Gastrocnemius medialis (tissue), 4 donors: ENCODE measurements around the gene ASB16. TPM values are rescaled to one million over a fixed set of nuclear protein-coding genes. Genes with fewer than 3 reads are reported as not detected.

Source experiments
- ATAC-seq, 2 donors: fragments of 150-250 bp; one replicate each; pipeline ENCODE4 v1.9.1; 2016
- DNase-seq, 2 donors: peaks; one replicate each; pipeline ENCODE4 v3.0.0-alpha.2; 2019
- H3K27ac ChIP-seq, 4 donors: fragments of 200-600 bp; sonication (generic); 1 replicate in 1 of 4; 2 replicates in 3 of 4; pipeline ENCODE4 v1.5.1; 2016 to 2018; ENCODE audit warnings: mild to moderate bottlenecking in 2 of 4, moderate library complexity in 1 of 4
- H3K27me3 ChIP-seq, 3 donors: fragments of 200-600 bp; sonication (generic) in 2 of 3; 1 replicate in 1 of 3; 2 replicates in 2 of 3; pipeline versions ENCODE4 v1.5.1 to v1.6.0; 2016 to 2019; ENCODE audit warnings: mild to moderate bottlenecking in 1 of 3, moderate library complexity in 1 of 3
- H3K36me3 ChIP-seq, 2 donors: fragments of 200-600 bp; sonication (generic) in 1 of 2; one replicate each; pipeline ENCODE4 v1.5.1; 2017 to 2018
- H3K4me1 ChIP-seq, 2 donors: fragments of 200-600 bp; sonication (generic) in 1 of 2; one replicate each; pipeline ENCODE4 v1.5.1; 2016 to 2017; ENCODE audit warnings: mild to moderate bottlenecking in 2 of 2
- H3K4me3 ChIP-seq, 4 donors: fragments of 200-600 bp; sonication (generic) in 3 of 4; 1 replicate in 1 of 4; 2 replicates in 3 of 4; pipeline ENCODE4 v1.5.1; 2016 to 2019; ENCODE audit warnings: mild to moderate bottlenecking in 2 of 4
- H3K9me3 ChIP-seq, 3 donors: fragments of 200-600 bp; sonication (generic) in 2 of 3; 1 replicate in 1 of 3; 2 replicates in 2 of 3; pipeline ENCODE4 v1.5.1; 2016 to 2019
- POLR2A ChIP-seq, 2 donors: fragments of 450-650 bp; IDR thresholded peaks; one replicate each; pipeline ENCODE4 v1.6.1; 2017; ENCODE audit warnings: antibody characterized with exemption in 2 of 2, mild to moderate bottlenecking in 2 of 2, moderate library complexity in 2 of 2
- in situ Hi-C, 4 donors: fragments of 200-750 bp; cut with MboI; loops; one replicate each; pipeline versions ENCODE4 v1.15.0 to v1.8.0; 2017; ENCODE audit warnings: low sequenced_read_pairs in 4 of 4
- intact Hi-C: fragments of 100-400 bp; cut with DNase I; formaldehyde crosslinking; loops from one replicate; pipeline ENCODE4 v1.15.1; 2023; ENCODE audit warnings: low total_unique reads
- total RNA-seq, 4 donors: library from RNA; depleted of rRNA; stranded (reverse); fragments of >200 nt; gene quantifications; one replicate each; pipeline versions ENCODE4 v1.1.0 to v1.2.3, GENCODE V29; 2016
- TF ChIP-seq, protein P1 (sequence below), 5 experiments: fragments of 450-650 bp in 3 of 5; fragments of 200-600 bp in 2 of 5; sonication (generic) in 2 of 5; IDR thresholded peaks in 4 of 5; conservative IDR thresholded peaks in 1 of 5; 1 replicate in 4 of 5; 2 replicates in 1 of 5; pipeline ENCODE4 v1.5.1; 2016 to 2019; ENCODE audit warnings: antibody characterized with exemption in 5 of 5, mild to moderate bottlenecking in 3 of 5, moderate library complexity in 3 of 5

Gene ASB16
- total RNA-seq, 4 donors from 2014 or later = 13.2 to 134 (median 34.2) TPM

DNA sequence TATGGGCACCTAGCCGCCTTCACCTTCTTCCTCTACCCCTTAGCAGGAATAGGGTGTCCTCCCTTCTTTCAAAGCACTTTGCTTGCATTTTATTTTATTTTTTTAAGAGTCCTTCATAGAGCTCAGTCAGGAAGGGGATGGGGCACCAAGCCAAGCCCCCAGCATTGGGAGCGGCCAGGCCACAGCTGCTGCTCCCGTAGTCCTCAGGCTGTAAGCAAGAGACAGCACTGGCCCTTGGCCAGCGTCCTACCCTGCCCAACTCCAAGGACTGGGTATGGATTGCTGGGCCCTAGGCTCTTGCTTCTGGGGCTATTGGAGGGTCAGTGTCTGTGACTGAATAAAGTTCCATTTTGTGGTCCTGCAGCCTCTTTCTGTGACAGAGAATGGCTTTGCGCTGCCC is 20.9 kb downstream of the ASB16 start:
- H3K27me3 ChIP-seq = no peaks in the 10 kb centered on the region
- intact Hi-C loops = no loop called here
- DNase-seq = no peak
- peak overlapping the region in 1 of 4 donors; percentile 38 for H3K27ac ChIP-seq
- H3K36me3 ChIP-seq = peaks cover 0 to 47% of the 10 kb centered on the region in 2 donors
- in situ Hi-C loops = no loop called here
- no peak for ATAC-seq
- TF ChIP-seq, protein P1, sequence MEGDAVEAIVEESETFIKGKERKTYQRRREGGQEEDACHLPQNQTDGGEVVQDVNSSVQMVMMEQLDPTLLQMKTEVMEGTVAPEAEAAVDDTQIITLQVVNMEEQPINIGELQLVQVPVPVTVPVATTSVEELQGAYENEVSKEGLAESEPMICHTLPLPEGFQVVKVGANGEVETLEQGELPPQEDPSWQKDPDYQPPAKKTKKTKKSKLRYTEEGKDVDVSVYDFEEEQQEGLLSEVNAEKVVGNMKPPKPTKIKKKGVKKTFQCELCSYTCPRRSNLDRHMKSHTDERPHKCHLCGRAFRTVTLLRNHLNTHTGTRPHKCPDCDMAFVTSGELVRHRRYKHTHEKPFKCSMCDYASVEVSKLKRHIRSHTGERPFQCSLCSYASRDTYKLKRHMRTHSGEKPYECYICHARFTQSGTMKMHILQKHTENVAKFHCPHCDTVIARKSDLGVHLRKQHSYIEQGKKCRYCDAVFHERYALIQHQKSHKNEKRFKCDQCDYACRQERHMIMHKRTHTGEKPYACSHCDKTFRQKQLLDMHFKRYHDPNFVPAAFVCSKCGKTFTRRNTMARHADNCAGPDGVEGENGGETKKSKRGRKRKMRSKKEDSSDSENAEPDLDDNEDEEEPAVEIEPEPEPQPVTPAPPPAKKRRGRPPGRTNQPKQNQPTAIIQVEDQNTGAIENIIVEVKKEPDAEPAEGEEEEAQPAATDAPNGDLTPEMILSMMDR (IDR thresholded peaks at IDR 0.05 in 4 of 5, conservative IDR thresholded peaks at IDR 0.05 in 1 of 5) = no peak
- no peak for TF ChIP-seq POLR2A (IDR thresholded peaks at IDR 0.05)
- H3K9me3 ChIP-seq = no peaks in the 10 kb centered on the region
- peaks cover 9 to 13% of the 10 kb centered on the region in 2 donors for H3K4me1 ChIP-seq
- no peak overlapping the region for H3K4me3 ChIP-seq

GRCh38 chr17:44191941-44192496 is 21.5 kb downstream of the ASB16 start:
- intact Hi-C loops = no loop called here
- DNase-seq = no peak

GRCh38 chr17:44192750-44193149 is 22.2 kb downstream of the ASB16 start:
- Histone ChIP-seq H3K36me3 (peaks cover 0 to 58% of the 10 kb centered on the region in 2 donors), H3K4me3 (no peak overlapping the region), H3K4me1 (peaks cover 7 to 9% of the 10 kb centered on the region in 2 donors), H3K27me3 (no peaks in the 10 kb centered on the region), H3K9me3 (no peaks in the 10 kb centered on the region), H3K27ac (no peak overlapping the region)
- DNase-seq (no peak), ATAC-seq (no peak)
- in situ Hi-C loops = no loop called here
- intact Hi-C loops = no loop called here
- TF ChIP-seq, protein P1 (IDR thresholded peaks at IDR 0.05 in 4 of 5, conservative IDR thresholded peaks at IDR 0.05 in 1 of 5) = no peak
- TF ChIP-seq POLR2A (IDR thresholded peaks at IDR 0.05) = no peak

More at GRCh38 chr17:44191941-44192496, 21.5 kb downstream of the ASB16 start:
- Histone ChIP-seq H3K4me3 (no peak overlapping the region), H3K9me3 (no peaks in the 10 kb centered on the region), H3K27ac (peak overlapping the region in 1 of 4 donors; percentile 38), H3K4me1 (peaks cover 9 to 13% of the 10 kb centered on the region in 2 donors), H3K27me3 (no peaks in the 10 kb centered on the region), H3K36me3 (peaks cover 0 to 50% of the 10 kb centered on the region in 2 donors)
- no peak for ATAC-seq
- TF ChIP-seq, protein P1 (IDR thresholded peaks at IDR 0.05 in 4 of 5, conservative IDR thresholded peaks at IDR 0.05 in 1 of 5) = no peak
- TF ChIP-seq POLR2A (IDR thresholded peaks at IDR 0.05) = no peak
- in situ Hi-C loops = no loop called here

DNA sequence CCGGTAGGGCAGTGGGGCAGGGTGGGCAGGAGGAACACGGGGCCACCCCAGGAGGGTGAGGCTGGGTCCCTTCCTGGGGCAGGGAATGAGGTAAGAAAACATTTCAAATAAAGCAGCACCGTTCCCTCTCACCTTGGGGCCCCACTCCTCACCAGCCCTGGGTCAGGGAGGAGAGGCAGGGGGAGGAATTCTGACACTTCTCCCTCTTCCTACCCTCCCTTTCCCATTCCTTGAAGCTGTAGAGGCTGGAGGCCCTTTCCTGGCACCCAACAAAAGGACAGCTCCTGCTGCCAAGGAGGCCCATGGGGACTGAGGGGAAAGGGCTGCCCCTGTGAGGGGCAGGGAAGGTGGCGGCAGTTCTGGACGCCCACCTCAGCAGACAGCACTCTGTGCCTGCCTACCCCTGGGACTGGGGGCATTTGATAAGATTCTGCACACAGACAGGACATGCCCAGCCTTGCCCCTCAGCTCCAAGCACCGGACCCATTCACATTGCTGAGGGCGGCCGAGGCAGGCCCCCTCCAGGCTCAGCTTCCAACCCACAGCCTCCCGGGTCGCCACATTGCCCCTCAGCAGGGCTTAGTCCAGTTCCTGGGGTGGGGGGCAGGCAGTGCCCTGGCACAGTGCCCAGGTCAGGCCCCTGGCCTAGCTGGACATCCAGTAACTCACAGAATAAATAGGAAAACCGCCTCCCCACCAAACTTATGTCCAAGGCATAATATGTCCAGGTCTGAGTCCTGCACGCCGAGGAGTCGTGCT is 23.0 kb downstream of the ASB16 start:
- H3K27ac ChIP-seq = no peak overlapping the region
- DNase-seq (no peak), ATAC-seq (no peak)
- H3K9me3 ChIP-seq = no peaks in the 10 kb centered on the region
- TF ChIP-seq, protein P1 (IDR thresholded peaks at IDR 0.05 in 4 of 5, conservative IDR thresholded peaks at IDR 0.05 in 1 of 5) = no peak
- no peak for TF ChIP-seq POLR2A (IDR thresholded peaks at IDR 0.05)
- H3K27me3 ChIP-seq = no peaks in the 10 kb centered on the region
- peaks cover 0 to 58% of the 10 kb centered on the region in 2 donors for H3K36me3 ChIP-seq
- in situ Hi-C loops = no loop called here
- no peak overlapping the region for H3K4me3 ChIP-seq
- intact Hi-C loops = no loop called here
- H3K4me1 ChIP-seq = peaks cover 7 to 9% of the 10 kb centered on the region in 2 donors
